ENCODE results near the gene RREB1.

RREB1 gene

DNA sequence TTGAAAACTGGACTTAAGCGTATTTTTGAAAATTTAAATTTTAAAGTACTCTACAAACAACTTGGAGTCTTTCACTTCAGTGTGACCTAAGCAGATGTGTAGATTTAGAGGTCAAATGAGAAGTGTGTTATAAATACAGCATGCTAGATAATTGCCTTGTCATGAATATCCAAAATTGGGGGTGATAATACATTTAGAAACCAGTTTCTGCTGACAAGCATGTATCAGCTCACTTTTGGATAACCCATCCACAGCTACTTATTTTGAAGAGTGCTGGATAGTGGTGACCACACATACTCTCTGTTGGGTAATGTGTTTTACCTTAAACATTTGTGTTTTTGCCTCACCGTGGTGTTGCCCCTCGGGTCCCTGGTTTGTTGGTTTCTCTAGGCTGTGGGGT, 14.9 kb downstream of the RREB1 start:
- DNase-seq (ENCODE audit: low spot score) = no peak

DNA sequence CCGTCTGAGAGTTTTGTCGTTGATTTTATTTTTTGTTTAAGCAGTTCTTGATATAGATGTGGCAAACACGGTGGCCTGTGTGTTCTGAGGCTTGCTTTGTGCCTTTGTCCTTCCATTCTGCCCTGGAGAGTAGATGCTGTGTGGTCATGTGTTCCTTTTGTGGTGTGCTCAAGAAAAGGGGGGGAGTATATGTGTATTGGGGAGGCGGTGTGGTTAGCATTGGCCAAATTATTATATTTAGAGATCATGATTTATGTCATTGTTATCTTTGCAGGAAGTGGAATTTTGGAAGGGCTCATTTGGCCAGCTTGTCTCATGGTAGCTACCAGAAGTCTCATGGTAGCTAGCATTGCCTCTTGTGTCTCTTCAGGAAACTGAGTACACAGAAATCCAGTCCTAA, 16.4 kb downstream of the RREB1 start:
- no peak for DNase-seq (ENCODE audit: low spot score)

DNA sequence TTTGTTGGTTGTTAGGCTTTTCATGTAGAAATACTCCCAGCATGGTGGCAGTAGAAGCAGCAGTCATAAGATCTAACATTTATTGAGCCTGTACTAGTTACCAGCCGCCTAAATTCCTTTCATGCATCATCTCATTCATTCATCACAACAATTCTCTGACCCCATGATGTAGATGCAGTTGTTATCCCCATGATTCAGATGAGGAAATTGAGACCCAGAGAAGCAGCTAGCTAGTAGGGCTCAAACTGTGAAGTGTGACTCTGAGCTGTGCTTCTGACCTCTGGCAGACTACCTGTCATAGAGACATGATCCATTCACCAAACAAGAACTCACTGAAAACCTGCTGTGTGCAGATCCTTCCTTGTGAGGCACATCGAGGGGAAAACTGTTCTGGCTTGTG, 16.9 kb downstream of the RREB1 start:
- no peak for DNase-seq (ENCODE audit: low spot score)

DNA sequence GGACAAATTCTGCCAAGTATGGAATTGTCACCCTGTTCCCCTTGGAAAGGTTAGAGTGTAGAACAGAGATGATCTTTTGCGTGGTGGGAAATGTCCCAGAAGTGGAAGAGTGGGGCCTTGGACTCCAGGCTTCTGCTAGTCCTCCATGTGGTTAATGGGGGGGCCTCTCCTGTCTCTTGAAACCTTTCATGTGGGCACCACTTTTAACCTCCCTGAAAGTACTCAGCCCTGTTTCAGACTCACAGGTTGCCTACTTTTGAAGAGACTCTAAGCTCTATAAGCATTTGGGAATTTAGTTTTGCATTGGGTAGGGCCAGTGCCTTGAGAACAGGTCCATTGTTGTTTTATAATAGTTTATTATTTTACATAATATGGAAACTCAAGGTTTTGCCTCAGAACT, 17.5 kb downstream of the RREB1 start:
- no peak for DNase-seq (ENCODE audit: low spot score)

DNA sequence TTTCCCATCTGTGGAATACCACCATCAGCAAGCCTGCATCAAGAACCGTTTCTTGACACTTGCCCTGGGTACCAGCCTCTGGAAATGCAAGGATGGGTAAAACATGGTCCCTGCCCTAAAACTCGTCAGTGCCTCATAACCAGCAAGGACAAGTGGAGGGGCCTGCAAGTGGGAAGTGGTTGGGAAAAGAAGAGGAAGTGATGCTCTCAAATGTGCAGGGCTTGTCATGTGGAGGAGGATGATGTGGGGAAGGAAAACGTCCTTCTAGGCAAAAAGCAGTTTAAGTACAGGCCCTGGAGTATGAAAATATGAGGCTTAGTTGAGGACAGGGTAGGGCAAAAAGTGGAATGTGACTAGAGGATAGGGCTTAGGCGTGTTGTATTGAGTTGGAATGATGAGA, 19.0 kb downstream of the RREB1 start:
- DNase-seq (ENCODE audit: low spot score) = no peak

DNA sequence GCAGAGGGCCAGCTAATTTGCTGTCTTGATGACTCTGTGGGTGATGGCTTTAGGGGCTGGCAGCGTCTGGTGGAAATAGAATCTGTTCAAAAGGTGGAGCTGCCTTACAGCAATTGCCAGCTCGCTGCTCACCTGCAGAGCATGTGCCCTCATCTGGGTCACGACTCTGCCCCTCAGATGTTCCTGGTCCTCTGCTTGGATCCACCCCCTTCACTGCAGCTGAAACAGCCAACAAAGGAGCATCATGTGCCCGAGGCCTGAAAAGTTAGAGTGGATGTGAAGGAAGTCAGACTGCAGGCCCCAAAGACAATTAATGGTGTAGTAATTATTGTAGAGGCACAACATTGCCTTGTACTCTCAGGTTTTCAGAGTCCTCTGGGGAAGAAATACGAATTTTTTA, 19.9 kb downstream of the RREB1 start:
- DNase-seq (ENCODE audit: low spot score) = no peak

DNA sequence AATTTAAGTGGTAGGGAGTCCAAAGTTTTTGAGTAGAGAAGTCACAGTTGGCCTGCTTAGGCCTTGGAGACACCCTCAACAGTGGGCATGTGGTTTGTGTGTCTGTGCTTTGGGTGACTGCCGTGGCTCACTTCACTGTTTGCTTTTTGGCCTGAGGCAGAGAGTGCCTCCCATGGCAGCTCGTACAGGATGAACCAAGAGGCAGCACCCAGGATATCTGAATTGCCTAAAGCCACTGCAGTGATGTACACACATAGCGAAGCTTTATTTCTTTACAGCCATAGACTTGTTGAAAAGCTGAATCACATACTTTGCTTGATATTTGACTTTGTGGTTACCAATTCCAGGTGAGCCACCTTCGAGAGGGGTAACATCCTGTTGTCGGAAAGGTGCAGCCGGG, 21.6 kb downstream of the RREB1 start:
- DNase-seq (ENCODE audit: low spot score) = no peak

DNA sequence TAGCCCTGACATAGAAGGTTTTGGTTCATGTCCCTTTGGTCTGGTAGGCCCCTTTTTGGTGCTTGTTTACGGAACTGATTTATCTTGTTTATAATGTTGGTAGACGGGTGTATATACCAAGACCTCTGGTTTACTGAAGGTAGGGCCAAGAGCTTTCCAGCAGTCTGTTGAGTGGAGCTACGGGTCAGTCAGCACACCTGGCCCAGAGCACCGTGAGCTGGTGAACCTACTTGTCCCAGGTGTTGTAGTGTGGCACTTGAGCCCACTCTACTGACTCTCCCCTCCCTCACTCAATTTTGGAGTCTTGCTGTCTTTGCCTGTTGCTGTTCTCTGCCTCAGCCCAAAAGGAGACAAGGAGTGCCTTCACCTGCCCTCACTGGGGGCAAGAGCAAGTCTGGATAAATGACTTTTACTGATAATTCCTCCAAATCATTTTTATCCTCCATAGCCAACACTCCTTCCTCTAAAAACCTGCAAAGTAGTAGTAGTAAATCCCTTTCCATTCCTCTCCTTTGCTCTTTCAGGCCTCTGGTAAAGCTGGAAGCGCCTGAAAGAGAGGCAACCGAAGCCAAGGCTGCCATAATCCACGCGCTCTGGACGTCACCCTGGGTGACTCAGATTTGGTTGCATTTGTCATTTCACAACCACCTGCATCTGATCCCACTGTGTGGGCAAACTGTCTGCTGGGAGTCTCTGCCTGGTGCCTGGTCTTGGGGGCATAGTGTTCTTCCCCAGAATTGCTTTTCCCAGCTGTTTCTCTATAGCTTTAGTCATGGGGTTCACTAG, 22.2 kb downstream of the RREB1 start:
- no peak for DNase-seq (ENCODE audit: low spot score)

DNA sequence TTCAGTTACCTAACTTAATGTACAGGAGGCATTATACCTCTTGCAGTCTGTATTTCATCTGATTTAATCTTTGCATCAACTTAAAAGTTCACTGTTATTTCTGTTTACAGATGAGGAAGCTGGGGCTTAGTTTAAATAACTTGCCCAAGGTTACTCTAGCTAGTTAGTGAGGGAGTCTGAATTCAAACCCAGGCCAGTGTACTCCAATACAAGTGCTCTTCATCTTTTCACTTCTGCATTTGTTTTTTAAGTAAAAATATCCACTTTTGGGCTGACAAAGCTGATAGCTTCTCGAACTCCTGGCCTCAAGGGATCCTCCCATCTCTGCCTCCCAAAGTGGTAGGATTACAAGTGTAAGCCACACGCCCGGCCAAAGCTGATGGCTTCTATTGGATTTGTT, 23.6 kb downstream of the RREB1 start:
- no peak for DNase-seq (ENCODE audit: low spot score)

DNA sequence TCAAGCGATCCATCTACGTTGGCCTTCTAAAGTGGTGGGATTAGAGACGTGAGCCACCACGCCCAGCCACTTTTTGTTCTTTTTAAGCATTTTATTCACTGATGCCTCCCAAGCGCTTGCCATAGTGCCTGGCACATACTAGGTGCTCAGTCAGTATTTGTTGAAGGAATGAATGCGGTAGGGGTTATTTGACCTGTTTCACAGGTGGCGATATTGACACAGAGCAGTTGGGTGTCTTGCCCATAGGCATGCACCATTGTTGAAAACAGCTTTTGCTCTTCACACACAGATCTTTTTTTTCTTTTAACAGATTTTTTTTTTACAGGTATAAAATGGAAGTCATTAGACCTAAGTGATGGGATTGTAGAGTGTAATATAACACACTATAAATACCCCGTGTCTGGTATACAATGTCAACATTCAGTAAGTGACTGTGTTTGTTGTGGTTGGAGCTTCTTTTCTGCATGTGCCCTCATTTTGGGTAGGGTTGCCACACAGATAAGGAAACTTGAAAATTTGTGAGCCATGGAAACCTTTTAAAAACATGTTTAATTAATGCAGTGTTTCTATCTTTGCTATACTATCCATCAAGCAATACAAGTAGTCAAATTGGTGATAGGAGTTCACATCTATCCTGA, 24.8 kb downstream of the RREB1 start:
- no peak for DNase-seq (ENCODE audit: low spot score)

DNA sequence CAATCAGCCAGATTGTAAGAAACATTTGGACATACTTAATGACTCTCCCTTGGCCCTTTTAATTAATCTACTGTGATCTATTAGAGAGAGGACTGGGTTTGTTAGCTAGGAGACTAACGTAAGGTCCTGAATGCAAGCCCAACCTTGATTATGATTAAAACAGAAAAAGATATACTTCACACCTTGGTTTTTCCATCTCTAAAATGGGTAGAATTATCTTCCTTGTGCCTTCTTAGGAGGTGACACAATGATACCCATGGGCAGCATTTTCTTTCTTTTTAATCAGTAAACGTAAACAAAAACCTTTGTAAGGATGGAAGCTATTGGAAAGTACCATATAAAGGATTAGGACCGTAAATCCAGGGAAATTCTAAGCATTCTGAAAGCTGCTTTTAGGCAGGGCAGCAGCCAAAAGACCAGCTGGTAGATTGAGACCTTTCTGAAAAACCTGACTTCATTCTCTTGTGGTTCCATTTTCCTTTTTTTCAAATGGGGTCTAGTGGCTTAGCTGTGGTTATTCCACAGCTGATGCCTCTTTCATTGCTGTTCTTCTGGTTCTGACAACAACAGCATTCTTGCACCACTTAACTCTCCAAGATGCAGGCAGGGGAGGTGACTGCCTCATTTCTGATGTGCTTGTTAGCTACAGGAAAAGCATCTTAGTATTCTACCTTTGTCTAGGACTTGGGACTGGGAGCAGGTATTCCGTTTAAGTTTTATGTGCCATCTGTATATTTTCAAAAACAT, 27.4 kb downstream of the RREB1 start:
- DNase-seq (ENCODE audit: low spot score) = no peak

DNA sequence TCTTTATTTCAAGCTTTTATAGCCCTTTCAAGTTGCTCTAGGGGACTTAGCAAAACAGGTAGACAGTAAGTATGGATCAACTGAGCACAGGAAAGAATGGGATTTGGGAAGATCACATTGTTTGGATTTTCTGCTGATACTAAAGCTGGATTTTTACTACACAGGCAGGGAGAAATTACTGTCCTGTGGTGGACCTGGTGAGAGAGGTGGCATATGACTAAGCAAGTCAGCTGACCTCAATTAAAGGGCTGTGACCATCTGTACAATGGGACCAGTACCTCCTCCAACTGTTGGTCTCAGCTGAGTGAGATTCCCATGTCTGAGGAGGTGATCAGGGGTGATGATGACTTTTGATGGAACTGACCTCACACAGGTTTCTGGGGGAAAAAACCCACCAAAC, 28.0 kb downstream of the RREB1 start:
- DNase-seq (ENCODE audit: low spot score) = no peak

DNA sequence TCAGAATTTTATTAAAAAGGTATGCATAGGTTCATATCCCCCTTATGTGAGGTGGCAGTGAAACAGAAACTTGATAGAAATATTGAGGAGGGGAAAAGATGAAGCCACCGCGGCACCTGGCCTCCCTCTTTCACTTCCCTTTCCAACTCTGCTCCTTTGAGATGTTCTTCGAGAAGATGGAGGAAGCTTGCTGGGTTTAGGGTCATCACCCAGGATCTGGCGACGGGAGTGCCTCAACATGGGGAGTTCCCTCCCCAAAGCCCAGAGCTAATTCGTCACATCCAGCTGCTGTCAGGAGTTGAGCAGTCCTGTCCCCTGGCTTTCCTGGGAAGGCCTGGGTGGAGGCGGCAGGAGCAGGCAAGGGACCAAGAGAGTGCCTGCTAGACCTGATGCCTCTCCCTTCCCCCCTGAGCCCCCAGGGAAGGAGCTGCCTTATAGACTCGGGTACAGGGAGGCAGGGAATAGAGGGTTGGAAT, 29.1 kb downstream of the RREB1 start:
- no peak for DNase-seq (ENCODE audit: low spot score)

DNA sequence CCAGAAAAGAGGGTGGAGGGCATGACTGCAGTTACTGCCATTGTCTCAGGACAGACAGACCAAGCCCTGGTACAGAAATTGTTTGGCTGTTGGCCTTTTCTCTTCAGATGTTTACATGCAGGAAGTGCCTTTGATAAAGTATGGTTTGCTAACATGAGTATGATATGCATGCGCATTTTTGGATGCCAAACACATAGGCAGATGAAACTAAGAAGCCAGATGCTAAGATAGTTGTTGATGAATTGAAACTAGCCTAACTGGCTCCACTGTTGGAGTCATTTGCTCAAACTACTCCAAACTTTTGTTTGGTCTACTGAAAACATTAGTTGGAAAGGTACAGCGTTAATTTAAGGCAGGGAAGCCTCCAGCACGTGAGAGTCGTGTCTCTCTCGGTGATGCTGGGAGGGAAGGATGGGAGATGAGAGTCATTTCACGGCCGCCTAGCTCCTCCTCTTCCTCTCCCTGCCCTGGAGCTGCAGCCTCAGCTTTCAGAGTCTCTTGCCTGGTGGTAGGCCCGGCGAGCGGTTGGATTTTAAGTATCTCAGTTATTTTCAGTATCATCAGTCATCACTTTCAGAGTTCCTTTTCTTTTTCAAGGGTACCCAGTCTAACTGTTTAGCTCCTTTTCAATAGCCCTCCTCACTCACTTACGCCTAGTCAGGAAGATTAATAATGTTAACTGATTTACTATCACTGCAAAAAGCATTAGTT, 29.7 kb downstream of the RREB1 start:
- no peak for DNase-seq (ENCODE audit: low spot score)

DNA sequence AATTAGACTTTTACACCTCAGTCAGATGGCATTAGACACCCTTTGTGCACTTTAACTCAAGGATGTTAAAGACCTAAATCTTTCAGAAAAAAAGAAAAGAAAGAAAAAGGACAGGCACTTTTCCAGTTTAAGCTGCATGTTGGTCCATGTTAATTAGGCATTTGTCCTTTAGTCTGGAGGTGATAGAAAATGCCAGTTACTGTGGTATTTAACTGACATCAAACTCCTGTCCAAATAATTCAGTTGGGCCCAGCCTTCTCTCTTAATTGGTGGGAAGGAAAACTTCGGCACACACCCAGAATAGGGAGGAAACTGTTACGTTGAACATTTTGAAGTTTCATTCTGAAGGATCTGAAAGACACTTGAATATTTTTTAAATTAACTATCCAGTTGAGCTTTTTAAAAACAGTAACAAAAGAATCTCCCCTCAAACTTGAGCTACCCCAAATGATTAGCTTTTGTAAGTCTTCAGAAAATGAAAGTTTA, 30.3 kb downstream of the RREB1 start:
- no peak for DNase-seq (ENCODE audit: low spot score)

DNA sequence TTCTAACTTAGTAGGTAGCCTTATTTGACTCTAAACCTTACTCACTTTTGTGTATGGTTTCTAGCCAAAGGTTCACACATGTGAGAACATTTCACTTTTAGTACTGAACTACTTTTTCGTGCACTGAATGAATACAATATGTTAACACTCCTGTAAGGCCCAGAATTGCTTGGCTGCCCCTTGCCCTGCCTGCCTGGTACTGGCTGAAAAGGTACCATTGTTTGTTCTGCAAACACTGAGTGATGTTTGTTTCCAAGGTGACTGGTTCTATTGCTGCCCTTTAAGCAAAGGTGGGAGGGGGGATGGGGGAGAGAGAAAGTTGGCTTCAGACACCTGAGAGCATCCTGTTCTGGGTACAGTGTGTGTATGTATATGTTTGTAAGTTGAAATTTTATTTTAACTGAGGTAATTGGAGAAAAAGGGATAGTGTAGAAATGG, 31.2 kb downstream of the RREB1 start:
- peak; percentile 55 for DNase-seq (ENCODE audit: low spot score)

DNA sequence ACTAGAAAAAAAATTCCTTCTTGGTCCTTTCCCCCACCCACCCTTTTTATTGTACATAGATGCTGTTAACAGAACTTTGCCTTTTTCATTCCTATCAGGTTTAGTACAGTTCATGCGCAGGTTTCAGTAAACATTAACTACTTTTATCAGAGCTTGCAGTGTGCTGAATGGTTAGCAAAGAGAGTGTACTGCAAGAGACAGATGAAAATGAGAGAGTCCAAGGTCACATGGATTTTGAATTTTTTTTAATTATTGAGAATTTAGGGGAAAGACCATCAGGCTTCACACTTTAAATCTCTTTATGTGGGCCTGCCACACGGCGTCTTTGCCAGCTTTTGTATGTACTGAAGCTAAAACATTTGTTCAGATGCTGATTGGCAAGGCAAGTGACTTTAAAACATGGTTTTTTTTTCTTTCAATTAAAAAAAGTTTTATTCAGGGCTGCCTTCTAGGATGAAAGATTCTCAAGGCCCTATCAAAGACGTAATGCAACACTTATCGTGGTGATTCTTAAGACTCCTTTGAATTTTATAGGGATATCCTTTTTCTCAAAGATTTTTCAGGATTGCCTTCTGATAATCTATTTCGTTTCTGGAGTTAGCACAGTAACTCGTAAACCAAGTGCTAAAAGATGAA, 32.2 kb downstream of the RREB1 start:
- peak; percentile 34 for DNase-seq (ENCODE audit: low spot score)

DNA sequence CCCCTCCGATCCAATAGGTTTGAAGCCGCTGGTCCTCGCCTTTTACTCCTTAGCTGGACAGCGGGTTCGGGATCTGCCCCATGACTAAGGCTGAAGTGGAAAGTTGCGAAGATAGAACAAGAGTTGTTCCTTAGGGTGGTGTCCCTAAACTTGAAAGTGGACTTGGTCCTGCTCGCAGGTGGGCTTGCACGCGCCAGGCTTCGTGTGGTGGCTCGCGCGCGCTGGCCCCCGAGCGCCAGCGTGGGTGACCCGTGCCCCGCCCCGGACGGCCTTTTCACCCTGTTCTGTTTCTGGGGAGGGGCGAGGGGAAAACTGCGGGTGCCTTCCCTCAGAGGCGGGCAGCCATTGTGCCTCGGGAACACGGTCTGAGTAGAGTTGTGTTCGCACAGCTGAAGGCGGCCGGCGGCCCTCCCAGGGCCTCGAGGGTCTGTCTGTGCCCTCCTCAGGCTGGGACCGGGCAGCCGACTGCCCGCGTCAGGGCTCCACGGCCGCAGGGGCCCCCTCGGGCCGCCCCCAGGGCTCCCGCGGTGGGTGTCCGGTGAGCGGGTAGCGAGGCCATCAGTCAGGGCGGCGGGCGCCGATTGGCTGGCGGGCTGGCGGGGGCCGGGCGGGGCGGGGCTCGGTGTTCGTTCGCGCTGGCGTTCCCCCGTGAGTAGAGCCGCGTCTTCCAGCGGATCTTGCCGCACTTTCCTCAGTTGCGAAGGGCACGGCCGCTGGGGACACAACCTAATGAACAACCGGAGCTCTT, 33.0 kb downstream of the RREB1 start:
- DNase-seq (ENCODE audit: low spot score) = peak; percentile 79

DNA sequence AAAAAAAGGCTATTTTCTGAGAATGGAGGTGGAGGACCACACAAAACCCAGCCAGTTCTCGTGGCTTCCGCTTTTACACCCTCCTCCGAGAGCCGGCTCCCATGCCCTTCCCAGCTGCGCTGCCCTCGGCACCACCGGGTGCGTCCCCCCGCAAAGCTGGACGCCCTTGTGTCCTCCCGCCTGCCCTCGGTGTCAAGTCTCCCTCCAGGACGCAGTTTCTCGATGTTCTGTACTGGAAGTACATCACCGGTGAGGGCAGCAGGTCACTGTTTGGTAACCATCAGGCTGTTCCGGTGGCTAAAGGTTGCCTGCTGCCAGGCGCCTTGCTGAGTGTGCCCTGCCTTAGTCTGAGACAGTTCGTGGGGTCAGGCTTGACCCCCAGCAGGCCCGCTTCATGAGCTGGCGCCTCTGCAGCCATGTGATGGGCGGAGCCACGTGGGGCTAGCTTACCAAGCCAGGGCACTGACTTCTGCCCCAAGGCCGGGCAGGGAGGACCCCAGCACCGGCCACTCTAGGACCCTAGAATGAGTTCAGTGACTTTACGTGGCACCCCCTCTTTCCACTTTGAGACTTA, 34.6 kb downstream of the RREB1 start:
- no peak for DNase-seq (ENCODE audit: low spot score)

DNA sequence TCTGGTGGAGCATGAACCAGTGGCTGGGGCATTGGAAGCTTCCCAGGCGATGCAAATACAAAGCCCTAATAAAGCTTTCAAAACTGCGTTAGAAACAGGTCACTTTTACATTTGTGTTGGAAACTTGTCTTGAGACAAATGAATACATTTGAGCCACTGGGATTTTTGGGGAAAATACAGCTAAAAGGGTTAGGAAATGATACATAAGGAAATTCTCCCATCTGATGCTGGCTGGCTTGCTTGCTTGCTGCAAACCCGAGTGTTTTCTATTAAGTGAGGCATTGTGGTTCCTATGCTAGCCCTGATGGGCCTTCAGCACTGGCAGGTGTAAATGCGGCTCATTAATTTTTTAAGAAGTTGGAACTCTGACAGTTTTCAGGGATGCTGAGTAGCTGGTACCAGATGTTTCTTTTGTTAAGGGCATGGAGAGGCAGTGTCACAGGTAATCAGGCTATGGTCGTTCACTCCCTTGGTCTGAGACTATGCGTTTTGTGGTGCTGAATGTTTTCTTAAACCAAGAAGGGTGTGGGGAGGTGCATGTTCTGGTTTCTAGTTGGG, 35.2 kb downstream of the RREB1 start:
- no peak for DNase-seq (ENCODE audit: low spot score)

Measured in HuH-7.5 (cell line).